Measurements from ENCODE around the gene DIPK2A.

The DIPK2A gene

DNA sequence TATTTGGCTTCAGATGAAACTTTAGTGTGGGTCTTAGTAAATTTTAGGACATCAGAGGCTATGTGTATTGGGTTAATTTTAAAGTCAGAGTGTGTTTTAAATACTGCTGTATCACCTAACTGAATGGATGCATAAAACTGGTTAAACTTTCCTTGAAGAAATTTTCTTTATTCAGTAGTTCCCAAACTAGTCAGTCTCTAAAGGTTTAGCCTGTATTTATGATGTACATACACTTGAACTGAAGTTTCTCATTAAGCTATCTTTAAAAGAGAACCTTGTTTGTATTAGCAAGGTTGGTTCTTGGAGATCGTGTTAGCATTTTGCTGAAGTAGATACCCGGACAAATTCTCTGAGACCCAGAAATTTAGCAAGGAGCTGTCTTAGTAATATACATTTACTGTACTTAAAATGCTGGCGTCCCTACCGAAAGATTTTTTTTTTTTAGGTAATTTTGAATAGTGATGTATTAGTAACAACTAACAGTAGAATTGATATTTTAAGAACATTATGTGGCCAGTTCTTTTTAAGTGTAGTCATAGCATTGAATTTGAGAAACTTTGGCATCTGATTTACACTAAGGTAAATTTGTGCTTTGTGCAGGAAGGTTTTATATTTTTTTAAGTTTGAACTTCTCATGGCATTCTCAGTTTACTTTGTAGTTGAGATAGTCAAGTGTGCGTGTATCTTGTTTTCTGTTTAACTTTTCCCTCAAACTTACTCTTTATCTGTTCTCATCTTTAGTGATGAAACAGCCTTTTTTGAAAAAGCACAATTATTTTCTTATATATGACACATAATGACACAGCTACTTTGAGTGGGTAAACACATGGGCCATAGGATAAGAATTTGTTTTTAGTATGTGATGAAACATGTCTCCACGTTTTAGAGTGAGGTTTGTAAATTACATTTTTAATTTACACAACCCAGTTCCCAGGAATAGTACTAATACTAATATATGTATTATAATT is 2.9 kb downstream of the DIPK2A start:
- DNase-seq (ENCODE audit: low spot score) = no peak

DNA sequence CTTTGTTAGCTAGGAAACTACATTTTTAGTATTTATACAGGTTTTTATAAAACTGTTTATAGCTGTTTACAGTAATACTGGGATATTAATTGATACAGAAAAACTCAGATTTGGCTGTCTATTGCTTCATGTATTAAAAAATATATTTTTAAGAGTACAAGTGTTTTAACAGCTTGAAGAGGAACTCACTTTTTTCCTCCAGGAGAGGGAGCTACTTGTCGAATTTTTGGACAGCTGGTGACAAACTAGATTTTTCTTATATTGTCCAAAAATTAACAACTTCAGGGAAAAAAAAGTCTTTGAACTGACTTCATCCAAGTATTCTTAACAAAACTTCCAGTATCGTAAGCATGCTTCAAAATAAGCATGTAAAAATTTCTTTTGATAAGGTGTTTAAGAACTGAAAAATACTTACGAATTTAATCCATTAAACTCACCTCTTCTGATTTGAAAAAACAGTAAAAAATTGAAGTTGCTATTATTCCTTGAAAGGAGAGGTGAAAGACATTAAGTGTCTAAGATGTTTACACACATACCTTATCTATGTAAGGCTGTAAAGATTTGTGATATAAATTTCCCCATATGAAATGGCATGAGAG is 4.0 kb downstream of the DIPK2A start:
- peak; percentile 9 for DNase-seq (ENCODE audit: low spot score)

DNA sequence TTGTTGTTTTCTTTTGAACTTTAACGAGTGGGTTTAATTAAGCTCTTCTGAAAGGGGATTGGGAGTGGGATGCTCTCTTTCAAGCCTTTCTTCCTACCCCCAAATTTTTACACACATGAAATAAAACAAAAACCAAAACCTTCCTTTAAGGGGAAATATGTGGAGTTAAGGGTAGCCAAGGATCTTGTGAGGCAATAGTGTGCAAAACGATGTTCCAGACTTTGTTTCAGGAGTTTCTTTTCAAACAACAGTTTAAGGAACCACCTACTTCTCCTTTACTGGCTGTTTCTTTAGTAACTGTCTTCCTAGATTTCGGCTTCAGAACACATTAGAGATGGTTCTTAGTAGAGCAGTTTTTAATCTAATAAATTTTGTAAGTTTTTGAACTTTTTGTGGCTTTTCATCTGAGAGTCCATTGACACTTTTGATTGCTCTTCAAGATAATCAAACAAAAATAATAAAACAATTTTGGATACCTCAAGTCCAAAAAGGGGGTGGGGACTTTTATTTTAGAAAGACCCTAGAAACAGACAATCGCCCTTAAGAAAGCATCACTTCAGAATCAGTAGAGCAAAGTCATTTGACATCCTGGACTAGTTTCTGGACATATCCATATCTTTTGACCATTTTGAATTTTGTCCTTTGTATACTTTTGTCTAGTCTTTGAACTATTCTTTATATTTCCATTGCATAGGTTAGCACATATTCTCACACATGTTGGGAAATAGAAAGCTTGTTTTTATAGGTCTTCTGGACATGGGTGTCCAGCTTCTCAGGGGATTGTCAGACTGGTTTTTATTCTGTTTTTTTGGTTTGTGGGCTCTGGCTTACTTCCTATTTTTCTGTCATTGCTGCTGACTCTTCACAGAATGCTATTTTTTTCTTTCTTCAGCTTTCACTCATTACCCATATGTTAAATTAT is 6.0 kb downstream of the DIPK2A start:
- no peak for DNase-seq (ENCODE audit: low spot score)

DNA sequence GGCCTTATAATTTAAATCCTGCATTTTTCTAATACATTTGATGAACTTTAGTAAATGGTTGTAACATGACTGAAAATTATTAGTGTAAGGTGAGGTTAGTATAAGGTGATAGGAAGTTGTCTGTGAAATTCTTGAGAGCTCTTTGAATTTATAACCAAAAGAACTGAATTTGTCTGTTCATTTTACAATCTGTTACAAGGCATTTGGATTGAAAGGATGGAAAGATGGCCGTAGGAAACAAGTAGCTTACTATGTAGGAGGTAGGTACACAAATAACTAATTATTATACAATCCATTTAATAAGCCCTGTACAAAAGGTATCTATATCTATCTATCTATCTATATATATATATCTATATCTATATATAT is 6.6 kb downstream of the DIPK2A start:
- DNase-seq (ENCODE audit: low spot score) = no peak

DNA sequence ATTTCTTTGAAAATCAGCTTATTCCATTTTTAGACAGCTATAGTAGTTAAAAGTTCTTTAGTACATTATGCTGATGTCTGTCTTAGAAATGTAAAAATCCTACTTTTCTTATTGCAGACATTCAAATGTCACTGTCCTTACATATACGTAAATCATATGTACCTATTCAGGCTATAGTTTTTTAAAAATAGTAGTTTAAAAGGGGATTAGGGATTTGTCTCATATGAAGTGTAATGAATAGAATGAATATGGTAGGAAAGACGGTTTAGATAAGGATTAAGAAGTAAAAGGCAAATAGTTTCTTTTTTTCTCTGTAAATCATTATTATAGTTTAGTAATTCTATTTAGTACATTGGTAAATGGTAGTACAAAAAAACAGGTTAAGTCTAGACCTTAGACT is 7.4 kb downstream of the DIPK2A start:
- no peak for DNase-seq (ENCODE audit: low spot score)

DNA sequence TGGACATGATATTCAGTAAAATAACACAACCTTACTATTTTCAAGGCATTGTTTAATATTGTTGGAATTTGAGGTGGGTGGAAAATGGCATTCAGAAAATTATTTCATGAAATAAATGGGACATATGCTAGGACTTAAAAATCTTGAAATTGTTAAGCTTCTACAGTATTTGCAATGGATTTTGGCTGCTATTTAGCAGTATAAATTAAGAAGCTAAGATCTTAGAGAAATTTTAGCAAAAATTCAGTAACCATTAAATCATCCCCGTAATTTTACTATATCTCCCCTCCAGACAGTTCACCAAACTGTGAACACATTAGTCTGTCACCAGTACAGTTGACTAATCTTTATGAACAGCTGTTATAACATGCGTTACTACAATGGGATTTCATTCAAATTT is 8.2 kb downstream of the DIPK2A start:
- DNase-seq (ENCODE audit: low spot score) = no peak

DNA sequence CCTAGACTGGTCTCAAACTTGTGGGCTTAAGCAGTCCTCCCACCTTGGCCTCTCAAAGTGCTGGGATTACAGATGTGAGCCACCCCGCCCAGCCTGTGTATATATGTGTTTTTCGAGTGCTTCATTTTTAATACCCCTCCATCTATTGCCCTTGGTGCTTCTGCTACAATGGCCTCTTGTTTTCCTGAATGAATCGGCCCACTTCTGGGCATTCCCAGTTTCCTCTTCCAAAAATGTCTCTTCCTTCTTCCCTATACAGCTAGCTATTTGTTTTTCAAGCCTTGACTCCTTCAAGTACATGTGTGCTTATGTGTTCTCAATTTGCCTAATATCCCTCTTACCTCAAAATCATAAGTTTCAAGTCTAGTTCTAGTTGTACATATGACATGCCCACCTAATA is 16.7 kb downstream of the DIPK2A start:
- no peak for DNase-seq (ENCODE audit: low spot score)

DNA sequence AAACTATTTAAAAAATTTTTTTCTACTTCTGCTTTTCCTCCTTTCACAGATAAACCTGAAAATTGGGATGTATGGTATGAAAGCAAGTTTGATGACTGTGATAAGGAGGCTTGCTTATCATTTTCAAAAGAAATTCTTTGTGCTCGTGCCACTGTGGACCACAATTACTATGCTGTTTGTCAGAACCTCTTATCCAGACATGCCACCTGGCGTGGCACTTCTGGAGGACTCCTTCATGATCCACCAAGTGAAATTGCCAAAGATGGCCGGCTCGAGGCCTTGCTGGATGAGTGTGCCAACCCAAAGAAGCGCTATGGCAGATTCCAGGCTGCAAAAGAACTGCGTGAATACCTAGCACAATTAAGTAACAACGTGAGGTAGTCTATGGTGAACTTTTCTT is 17.8 kb downstream of the DIPK2A start:
- DNase-seq (ENCODE audit: low spot score) = no peak

DNA sequence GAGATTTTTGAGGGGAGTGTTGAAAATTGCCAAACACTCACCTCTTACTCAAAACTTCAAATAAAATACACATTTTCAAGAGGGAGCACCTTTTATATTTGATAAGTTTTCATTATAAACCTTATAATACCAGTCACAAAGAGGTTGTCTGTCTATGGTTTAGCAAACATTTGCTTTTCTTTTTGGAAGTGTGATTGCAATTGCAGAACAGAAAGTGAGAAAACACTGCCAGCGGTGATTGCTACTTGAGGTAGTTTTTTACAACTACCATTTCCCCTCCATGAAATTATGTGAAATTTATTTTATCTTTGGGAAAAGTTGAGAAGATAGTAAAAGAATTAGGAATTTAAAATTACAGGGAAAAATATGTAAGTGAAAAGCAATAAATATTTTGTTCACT is 20.1 kb downstream of the DIPK2A start:
- DNase-seq (ENCODE audit: low spot score) = no peak

DNA sequence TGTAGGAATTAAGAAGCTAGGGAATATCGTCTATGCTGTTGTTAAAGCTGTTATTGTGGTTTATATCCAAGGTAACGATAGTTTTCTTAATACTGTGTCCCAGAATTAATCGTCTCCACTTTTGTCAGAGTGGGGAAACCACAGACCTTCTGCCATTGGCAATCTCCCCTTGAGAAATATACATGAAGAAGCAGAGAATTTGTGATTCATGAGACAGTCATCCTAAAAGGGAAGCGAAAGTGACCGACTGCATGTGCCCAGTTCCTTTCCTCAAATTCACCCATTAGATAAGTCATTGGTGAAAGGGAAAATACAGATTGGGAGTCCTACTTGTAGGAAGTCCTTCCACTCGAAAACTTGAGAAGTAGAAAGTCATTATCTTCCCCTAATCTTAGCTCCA is 26.6 kb downstream of the DIPK2A start:
- DNase-seq (ENCODE audit: low spot score) = no peak

DNA sequence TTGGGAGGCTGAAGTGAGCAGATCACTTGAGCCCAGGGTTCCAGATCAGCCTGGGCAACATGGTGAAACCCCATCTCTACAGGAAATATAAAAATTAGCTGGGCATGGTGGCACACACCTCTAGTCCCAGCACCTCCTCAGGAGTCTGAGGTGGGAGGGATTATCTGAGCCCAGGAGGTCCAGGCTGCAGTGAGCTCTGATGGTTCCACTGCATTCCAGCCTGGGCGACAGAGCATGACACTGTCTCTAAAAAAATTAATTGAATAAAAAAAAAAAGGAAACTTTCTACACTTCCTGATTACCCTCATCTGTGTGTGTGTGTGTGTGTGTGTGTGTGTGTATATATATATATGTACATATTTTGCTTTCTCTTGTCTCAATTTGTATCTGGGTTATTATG is 31.4 kb downstream of the DIPK2A start:
- no peak for DNase-seq (ENCODE audit: low spot score)

DNA sequence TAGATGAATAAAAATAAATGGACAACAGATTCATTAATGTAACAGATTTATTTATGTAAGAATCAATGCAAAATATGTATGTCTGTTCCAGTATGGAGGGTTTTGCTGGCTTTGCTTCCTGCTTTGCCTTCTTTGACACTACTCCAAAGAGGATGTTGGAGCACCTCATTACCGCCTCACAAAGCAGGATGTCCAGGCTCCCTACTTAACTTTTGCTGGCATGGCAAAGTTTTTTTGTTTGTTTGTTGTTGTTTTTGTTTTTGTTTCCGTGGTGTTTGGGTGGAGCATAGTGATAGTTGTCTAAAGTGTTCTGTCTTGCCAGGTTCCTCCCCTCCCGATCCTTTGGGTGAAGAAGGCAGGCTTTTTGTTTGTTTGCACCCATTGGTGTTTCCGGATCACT is 38.7 kb downstream of the DIPK2A start:
- no peak for DNase-seq (ENCODE audit: low spot score)

DNA sequence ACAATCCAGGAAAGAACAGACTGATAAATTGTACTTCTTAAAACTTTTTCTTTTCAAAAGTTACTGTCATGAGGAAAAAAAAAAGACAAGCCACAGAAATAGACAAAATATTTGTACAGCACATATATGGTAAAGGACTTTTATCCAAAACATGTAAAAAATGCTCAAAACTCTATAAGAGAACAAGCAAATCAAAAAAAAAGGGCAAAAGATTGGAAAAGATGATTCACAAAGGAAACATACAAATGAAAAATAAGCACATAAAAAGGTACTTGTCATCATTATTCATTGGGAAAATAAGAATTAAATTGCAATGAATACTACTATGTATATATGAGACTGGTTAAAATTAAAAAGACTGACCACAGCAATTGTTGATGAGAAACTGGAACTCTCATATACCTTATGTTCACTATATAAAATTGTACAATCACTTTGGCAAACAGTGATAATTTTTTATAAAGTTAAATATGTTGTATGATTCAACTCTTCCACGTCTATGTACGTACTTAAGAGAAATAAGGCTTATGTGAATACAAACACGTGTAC is 39.7 kb downstream of the DIPK2A start:
- DNase-seq (ENCODE audit: low spot score) = no peak

DNA sequence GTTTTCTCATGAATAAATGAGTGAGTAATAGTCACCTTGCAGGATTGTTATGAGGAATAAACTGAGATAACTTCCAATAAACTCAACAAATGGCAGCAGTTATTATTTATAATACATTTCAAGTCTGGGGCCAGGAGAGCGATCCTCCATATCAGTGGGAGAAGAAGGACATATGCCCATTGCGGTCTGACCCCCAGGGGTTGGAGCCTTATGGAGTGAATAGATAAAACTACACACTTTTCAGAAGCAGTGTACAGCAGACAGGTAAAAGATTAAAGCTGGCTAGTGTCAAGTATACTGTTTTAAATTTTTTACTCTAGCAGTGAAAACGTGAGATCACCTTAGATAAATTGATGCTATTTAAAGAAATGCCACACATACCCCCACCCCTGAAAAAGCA is 43.5 kb downstream of the DIPK2A start:
- DNase-seq (ENCODE audit: low spot score) = no peak

DNA sequence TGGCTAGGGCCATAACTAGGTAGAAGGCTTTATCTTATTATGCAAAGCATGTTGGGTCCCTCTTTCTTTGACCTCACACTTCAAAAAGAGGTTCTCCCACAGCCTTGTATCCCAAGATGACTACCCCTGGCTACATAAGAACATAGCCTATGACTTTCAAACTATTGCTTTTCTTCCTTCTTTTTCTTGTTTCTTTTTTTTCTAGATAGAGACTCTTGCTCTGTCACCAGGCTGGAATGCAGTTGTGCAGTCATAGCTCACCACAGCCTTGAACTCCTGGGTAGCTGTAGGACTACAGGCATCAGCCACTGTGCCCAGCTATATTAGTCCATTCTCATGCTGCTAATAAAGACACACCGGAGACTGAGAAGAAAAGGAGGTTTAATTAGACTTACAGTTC is 47.2 kb downstream of the DIPK2A start:
- DNase-seq (ENCODE audit: low spot score) = no peak

All from germinal center (tissue), 1 donor.